ENCODE measurements around the gene PTH2R. TPM values are rescaled to one million over a fixed set of nuclear protein-coding genes. Genes with fewer than 3 reads are reported as not detected.
A peak's percentile ranks its signal among the peaks of the same experiment; 100 is the strongest.

Gene PTH2R
- total RNA-seq, 1 donor from 2014 or later = not detected

- H3K27ac Mint-ChIP-seq (ENCODE audit: unreplicated experiment) = no peak overlapping the region
- peaks cover 8% of the 10 kb centered on the region for H3K4me1 Mint-ChIP-seq
- no peak for DNase-seq (ENCODE audit: low read depth, low spot score)
- TF ChIP-seq, protein P1, sequence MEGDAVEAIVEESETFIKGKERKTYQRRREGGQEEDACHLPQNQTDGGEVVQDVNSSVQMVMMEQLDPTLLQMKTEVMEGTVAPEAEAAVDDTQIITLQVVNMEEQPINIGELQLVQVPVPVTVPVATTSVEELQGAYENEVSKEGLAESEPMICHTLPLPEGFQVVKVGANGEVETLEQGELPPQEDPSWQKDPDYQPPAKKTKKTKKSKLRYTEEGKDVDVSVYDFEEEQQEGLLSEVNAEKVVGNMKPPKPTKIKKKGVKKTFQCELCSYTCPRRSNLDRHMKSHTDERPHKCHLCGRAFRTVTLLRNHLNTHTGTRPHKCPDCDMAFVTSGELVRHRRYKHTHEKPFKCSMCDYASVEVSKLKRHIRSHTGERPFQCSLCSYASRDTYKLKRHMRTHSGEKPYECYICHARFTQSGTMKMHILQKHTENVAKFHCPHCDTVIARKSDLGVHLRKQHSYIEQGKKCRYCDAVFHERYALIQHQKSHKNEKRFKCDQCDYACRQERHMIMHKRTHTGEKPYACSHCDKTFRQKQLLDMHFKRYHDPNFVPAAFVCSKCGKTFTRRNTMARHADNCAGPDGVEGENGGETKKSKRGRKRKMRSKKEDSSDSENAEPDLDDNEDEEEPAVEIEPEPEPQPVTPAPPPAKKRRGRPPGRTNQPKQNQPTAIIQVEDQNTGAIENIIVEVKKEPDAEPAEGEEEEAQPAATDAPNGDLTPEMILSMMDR (conservative IDR thresholded peaks at IDR 0.05) = peak; percentile 66
- no peaks in the 10 kb centered on the region for H3K36me3 Mint-ChIP-seq (ENCODE audit: low read depth)
- H3K9me3 Mint-ChIP-seq = no peaks in the 10 kb centered on the region
- H3K4me3 Mint-ChIP-seq = peak overlapping the region; percentile 42
- peaks cover 52% of the 10 kb centered on the region for H3K27me3 Mint-ChIP-seq (ENCODE audit: low read depth)
Observed at GRCh38 chr2:208407667-208408066, 1.1 kb downstream of the PTH2R start.

DNA sequence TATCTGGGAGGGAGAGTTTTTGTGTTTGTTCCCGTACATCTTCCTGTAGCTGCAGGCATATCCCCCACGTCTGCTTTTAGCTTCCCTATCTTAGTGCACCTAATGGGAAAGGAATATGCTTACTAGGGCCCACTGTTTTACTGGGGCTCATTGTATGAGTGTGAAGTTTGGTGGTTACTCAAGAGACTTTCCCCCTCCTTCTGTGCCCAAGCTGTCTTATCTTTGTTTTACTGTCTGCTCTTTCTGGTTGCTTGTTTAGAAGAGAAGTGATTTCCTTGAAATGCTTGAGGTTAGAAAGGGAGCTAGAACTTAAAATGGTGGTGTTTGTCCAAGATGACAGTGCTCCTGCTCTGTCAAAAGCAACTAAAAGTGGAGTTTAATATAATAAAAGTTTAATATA, 7.3 kb downstream of the PTH2R start:
- H3K36me3 Mint-ChIP-seq (ENCODE audit: low read depth) = no peaks in the 10 kb centered on the region
- no peaks in the 10 kb centered on the region for H3K4me1 Mint-ChIP-seq
- TF ChIP-seq, protein P1 (conservative IDR thresholded peaks at IDR 0.05) = no peak
- peaks cover 9% of the 10 kb centered on the region for H3K27me3 Mint-ChIP-seq (ENCODE audit: low read depth)
- H3K4me3 Mint-ChIP-seq = no peak overlapping the region
- DNase-seq (ENCODE audit: low read depth, low spot score) = no peak
- no peak overlapping the region for H3K27ac Mint-ChIP-seq (ENCODE audit: unreplicated experiment)
- H3K9me3 Mint-ChIP-seq = no peaks in the 10 kb centered on the region

- Mint-ChIP-seq H3K9me3 (no peaks in the 10 kb centered on the region), H3K36me3 (ENCODE audit: low read depth) (no peaks in the 10 kb centered on the region), H3K27me3 (ENCODE audit: low read depth) (peaks cover 3% of the 10 kb centered on the region), H3K4me3 (no peak overlapping the region), H3K4me1 (no peaks in the 10 kb centered on the region), H3K27ac (ENCODE audit: unreplicated experiment) (no peak overlapping the region)
- no peak for DNase-seq (ENCODE audit: low read depth, low spot score)
- TF ChIP-seq, protein P1 (conservative IDR thresholded peaks at IDR 0.05) = no peak
Observed at GRCh38 chr2:208415255-208415654, 8.7 kb downstream of the PTH2R start.

DNA sequence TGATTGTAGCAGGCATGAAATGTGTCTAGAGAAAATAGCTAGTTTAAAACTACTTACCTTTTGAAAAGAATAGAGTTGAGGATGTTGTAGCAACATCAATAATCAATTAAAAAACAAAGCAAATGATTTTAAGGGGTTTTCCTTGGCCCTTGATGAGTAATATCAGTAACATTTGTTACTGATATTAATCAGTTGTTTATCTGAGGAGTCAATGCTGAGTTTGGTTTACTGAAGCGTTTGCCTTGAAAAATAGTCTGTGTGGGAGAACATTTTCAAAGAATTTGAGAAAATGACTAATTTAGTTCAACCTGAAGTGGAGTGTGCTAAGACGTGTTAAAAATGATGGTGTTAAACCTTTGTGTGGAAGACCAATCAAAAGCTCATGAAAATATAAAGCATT, 9.3 kb downstream of the PTH2R start:
- Mint-ChIP-seq H3K4me3 (no peak overlapping the region), H3K36me3 (ENCODE audit: low read depth) (no peaks in the 10 kb centered on the region), H3K9me3 (no peaks in the 10 kb centered on the region), H3K27me3 (ENCODE audit: low read depth) (no peaks in the 10 kb centered on the region), H3K27ac (ENCODE audit: unreplicated experiment) (no peak overlapping the region), H3K4me1 (no peaks in the 10 kb centered on the region)
- DNase-seq (ENCODE audit: low read depth, low spot score) = no peak
- TF ChIP-seq, protein P1 (conservative IDR thresholded peaks at IDR 0.05) = no peak

DNA sequence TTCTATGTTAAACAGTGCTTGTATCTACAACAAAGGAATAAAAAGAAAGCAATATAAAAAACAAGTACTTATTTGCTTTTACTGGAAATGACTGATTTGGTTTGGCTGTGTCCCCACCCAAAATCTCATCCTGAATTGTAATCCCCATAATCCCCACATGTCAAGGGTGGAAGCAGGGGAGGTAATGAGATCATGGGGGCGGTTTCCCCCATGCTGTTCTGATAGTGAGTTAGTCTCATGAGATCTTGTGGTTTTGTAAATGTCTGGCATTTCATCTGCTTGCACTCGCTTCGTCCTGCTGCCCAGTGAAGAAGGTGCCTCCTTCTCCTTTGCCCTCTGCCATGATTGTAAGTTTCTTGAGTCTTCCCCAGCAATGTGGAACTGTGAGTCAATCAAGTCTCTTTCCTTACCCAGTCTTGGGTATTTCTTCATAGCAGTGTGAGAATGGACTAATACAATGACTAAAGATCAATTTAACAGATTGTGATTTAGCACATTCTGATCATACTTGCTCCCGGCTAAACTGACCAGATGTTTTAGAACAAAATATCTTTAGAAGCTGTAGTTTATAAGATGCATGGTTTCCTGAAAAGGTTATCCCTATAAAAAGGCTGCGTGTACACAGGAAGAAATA, 19.9 kb downstream of the PTH2R start:
- no peaks in the 10 kb centered on the region for H3K27me3 Mint-ChIP-seq (ENCODE audit: low read depth)

More for the DNA sequence above, 19.9 kb downstream of the PTH2R start:
- no peak for DNase-seq (ENCODE audit: low read depth, low spot score)
- Mint-ChIP-seq H3K4me3 (no peak overlapping the region), H3K36me3 (ENCODE audit: low read depth) (peaks cover 3% of the 10 kb centered on the region), H3K9me3 (peaks cover 10% of the 10 kb centered on the region), H3K27ac (ENCODE audit: unreplicated experiment) (no peak overlapping the region), H3K4me1 (no peaks in the 10 kb centered on the region)
- TF ChIP-seq, protein P1 (conservative IDR thresholded peaks at IDR 0.05) = no peak

All from neural crest cell (in vitro differentiated cells).